ENCODE results near the gene SLC25A30.
"Not testable (repeated sequence)": the region's sequence is repeated elsewhere in the genome, so short reads cannot be mapped to it uniquely, and the experiment has no call there.

Gene SLC25A30

DNA sequence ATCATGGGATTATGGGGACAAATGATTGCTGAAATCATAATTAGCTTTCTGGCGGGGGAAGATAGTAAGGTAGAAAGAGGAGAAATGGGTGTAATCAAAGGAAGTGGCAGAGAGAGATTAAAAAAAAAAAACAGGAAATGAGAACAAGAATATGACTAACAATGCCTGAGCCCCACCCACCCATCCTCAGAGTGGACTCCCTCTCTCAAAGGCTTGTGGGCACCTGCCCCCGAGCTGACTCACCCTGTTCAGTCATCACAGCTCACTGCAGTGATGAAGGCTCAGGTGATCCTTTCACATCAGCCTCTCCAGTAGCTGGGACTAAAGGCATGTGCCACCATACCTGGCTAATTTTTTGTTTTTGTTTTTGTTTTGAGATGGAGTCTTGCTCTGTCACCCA lies 50.8 kb downstream of the SLC25A30 start:
- DNase-seq (ENCODE audit: low spot score) = peak; percentile 69

DNA sequence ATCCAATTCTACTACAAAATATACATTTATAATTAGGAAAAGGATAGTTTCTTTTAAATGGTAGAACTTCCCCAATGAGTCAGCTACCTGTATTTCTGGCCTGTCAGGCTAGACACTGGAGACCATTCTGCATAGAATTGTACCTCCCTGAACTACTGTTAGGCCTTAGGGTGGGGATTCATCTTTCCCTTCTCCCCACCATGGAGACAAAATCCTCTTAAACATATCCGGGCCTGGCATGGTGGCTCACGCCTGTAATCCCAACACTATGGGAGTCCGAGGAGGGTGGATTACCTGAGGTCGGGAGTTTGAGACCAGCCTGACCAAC lies 52.7 kb downstream of the SLC25A30 start:
- no peak for DNase-seq (ENCODE audit: low spot score)

DNA sequence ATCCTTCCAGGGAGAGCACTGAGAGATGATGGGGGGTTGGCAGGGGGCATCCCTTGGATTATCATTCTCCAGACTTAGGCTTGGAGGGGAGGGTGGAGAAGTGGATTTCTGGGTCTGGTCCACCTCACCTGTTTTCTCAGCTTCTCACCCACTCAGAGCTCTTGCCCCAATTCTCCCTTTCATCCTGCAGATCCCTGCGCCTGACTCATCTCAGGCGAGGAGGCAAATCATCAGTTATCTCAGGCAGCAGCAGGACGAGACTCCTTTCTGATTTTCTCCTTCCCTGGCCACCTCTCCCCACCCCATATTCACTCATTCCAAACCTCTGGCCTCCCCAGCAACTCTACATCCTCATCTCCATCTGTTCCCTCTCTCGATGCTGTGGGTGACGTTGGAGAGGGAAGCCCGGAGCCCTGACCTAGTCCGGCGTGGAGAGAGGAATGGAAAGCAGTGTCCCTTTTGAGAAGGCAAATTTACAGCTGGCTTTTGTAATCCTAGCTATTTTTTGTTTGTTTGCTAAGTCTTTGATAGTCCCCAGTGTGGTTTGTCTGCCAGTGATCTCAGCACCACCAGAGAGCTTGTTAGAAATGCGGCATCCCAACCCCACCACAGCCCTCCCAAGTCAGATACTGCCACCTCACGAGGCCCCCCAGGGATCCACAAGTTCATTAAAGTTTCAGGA lies 53.2 kb downstream of the SLC25A30 start:
- DNase-seq (ENCODE audit: low spot score) = no peak

DNA sequence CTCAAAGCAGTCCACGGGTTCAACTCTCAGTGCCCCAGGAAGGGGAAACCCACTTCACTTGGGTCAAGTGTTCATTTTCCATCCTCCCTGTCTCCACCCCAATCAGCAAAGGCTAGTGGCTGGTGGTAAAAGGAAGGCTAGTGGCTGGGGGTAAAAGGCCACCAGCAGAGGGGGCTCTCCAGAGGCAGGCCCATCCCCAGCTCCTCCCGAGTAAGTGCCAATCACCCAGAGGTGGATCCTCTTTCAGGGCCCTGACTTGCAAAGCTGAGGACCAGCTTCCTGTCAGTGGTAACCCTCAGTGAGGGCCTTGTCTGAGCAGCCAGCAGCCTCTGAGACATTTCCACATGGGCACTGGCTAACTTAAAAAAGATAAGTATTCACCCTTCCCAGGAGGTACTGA lies 55.2 kb downstream of the SLC25A30 start:
- DNase-seq (ENCODE audit: low spot score) = peak; percentile 46

GRCh38 chr13:45361596-45362206 lies 56.5 kb downstream of the SLC25A30 start:
- DNase-seq (ENCODE audit: low spot score) = no peak

- no peak for DNase-seq (ENCODE audit: low spot score)
Observed at GRCh38 chr13:45356966-45357672, 61.1 kb downstream of the SLC25A30 start.

DNA sequence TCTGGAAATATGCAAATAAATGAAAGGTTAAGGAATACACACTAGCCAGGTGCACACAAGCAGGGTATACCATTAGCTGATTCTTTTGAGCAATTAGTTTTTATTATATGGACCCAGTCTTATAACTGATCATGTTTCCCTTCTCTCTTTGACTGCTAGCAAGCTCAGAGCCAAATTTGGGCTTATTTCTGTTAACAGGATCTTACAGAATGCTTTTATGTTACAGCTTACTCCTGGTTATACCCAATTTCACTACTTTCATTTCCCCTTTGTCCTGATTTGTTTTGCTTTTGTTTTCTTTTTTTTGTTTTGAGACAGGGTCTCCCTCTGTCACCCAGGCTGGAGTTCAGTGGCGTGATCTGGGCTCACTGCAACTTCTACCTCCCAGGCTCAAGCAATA lies 64.3 kb downstream of the SLC25A30 start:
- DNase-seq (ENCODE audit: low spot score) = peak; percentile 38

DNA sequence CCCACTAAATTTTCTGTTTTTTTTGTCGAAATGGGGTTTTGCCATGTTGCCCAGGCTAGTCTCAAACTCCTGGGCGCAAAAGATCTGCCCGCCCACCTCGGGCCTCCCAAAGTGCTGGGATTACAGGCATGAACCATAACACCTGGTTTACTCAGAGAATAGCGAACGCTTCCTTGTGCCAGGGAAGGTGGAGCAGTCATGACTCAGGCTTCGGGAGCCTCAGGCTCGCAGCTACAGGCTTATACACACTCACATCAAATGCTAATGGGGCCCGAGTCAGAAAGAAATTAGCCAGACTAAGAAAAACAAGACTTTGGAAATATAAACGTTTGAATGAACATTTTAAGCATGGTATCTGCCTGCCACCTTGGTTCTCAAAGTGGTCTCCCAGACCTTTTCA lies 66.1 kb downstream of the SLC25A30 start:
- DNase-seq (ENCODE audit: low spot score) = no peak

GRCh38 chr13:45350152-45350551 lies 68.0 kb downstream of the SLC25A30 start:
- DNase-seq (ENCODE audit: low spot score) = no peak

GRCh38 chr13:45349438-45349837 lies 68.7 kb downstream of the SLC25A30 start:
- DNase-seq (ENCODE audit: low spot score) = no peak

DNA sequence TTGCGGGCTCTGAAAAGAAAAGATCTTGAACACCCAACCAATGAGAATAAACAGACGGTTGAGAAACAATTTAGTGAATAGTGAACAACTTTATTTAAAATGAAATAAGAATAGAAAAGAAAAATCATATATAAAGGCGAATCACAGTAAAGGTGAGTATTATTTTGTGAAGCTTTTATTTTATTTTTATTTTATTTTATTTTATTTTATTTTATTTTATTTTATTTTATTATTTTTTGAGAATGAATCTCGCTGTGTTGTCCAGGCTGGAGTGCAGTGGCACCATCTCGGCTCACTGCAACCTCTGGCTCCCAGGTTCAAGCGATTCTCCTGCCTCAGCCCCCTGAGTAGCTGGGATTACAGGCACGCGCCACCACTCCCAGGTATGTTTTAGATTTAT lies 74.1 kb downstream of the SLC25A30 start:
- DNase-seq (ENCODE audit: low spot score) = not testable (repeated sequence)

Data from NAMALWA (cell line).